SK-N-SH (cell line): ENCODE data around the gene HUNK.

Source experiments
- CTCF ChIP-seq: fragments of 200-600 bp; sonication (generic); IDR thresholded peaks from 2 replicates; pipeline ENCODE4 v1.6.1; 2017; ENCODE audit warnings: antibody characterized with exemption, mild to moderate bottlenecking, moderate library complexity
- ELF1 ChIP-seq: IDR thresholded peaks from 2 replicates; pipeline ENCODE4 v1.4.0; 2012
- EP300 ChIP-seq, 2 experiments: IDR thresholded peaks; 2 replicates each; pipeline versions ENCODE4 v1.4.0 to v1.6.1; 2012; ENCODE audit warnings: borderline replicate concordance in 1 of 2, low read depth in 1 of 2, low read length in 1 of 2
- EZH2phosphoT487 ChIP-seq: fragments of 200-600 bp; sonication (generic); IDR thresholded peaks from 2 replicates; pipeline ENCODE4 v1.6.1; 2017; ENCODE audit warnings: low read depth, mixed run types, mild to moderate bottlenecking, antibody characterized with exemption, moderate library complexity, borderline replicate concordance
- FOXJ3 ChIP-seq: sonication (generic); formaldehyde crosslinking; IDR thresholded peaks from 2 replicates; pipeline ENCODE4 v1.5.1; 2020; ENCODE audit warnings: mild to moderate bottlenecking, missing genetic modification reagents
- MAX ChIP-seq: IDR thresholded peaks from 2 replicates; pipeline ENCODE4 v1.4.0; 2012; ENCODE audit warnings: low read depth
- POLR2AphosphoS5 ChIP-seq: IDR thresholded peaks from 2 replicates; pipeline ENCODE4 v1.6.1; 2012; ENCODE audit warnings: low read depth, low read length
- RAD21 ChIP-seq: IDR thresholded peaks from 2 replicates; pipeline ENCODE4 v1.6.1; 2012; ENCODE audit warnings: mild to moderate bottlenecking, low read length
- REST ChIP-seq: IDR thresholded peaks from 2 replicates; pipeline ENCODE4 v1.6.1; 2012; ENCODE audit warnings: mild to moderate bottlenecking, low read depth, low read length, moderate library complexity
- RFX5 ChIP-seq: IDR thresholded peaks from 2 replicates; pipeline ENCODE4 v1.6.1; 2012; ENCODE audit warnings: mild to moderate bottlenecking, improper control_type of control experiment, low read length
- RXRA ChIP-seq: IDR thresholded peaks from 2 replicates; pipeline ENCODE4 v1.4.0; 2012; ENCODE audit warnings: low read depth, mild to moderate bottlenecking, borderline replicate concordance
- SIN3A ChIP-seq: IDR thresholded peaks from 2 replicates; pipeline ENCODE4 v1.6.1; 2012; ENCODE audit warnings: low read depth, mild to moderate bottlenecking, low read length, moderate library complexity, borderline replicate concordance
- TAF1 ChIP-seq: IDR thresholded peaks from 2 replicates; pipeline ENCODE4 v1.6.1; 2012; ENCODE audit warnings: low read depth, mild to moderate bottlenecking, low read length, moderate library complexity, borderline replicate concordance
- TEAD4 ChIP-seq: IDR thresholded peaks from 2 replicates; pipeline ENCODE4 v1.4.0; 2012; ENCODE audit warnings: mild to moderate bottlenecking, borderline replicate concordance; ENCODE audit not compliant: insufficient read depth

- TF ChIP-seq CTCF (no peak), RXRA (no peak), ELF1 (no peak), POLR2AphosphoS5 (no peak), EZH2phosphoT487 (no peak), MAX (no peak), SIN3A (no peak), TEAD4 (no peak), EP300 (IDR thresholded peaks at IDR 0.05; ENCODE audit: borderline replicate concordance in 1 of 2, low read depth in 1 of 2, low read length in 1 of 2) (no peak), TAF1 (no peak), REST (no peak), RFX5 (no peak), FOXJ3 (no peak), RAD21 (no peak)
Measured at GRCh38 chr21:31905503-31906451, 33.0 kb downstream of the HUNK start.
